HEK293T (cell line): ENCODE results near the gene CD40.

Experiments
- ARNT ChIP-seq: fragments of 450-650 bp; IDR thresholded peaks from 2 replicates; pipeline ENCODE4 v1.6.1; 2017; ENCODE audit warnings: mild to moderate bottlenecking
- BHLHE40 ChIP-seq: fragments of 450-650 bp; IDR thresholded peaks from 2 replicates; pipeline ENCODE4 v1.6.1; 2016; ENCODE audit warnings: mild to moderate bottlenecking, moderate library complexity, borderline replicate concordance
- ELF4 ChIP-seq: fragments of 450-650 bp; IDR thresholded peaks from 2 replicates; pipeline ENCODE4 v1.6.1; 2017; ENCODE audit warnings: antibody characterized with exemption
- FOXA1 ChIP-seq: fragments of 450-650 bp; IDR thresholded peaks from 2 replicates; pipeline ENCODE4 v1.6.1; 2016; ENCODE audit warnings: mild to moderate bottlenecking
- FOXK2 ChIP-seq: fragments of 450-650 bp; IDR thresholded peaks from 2 replicates; pipeline ENCODE4 v1.6.1; 2016; ENCODE audit warnings: mild to moderate bottlenecking
- FOXM1 ChIP-seq: fragments of 450-650 bp; IDR thresholded peaks from 2 replicates; pipeline ENCODE4 v1.6.1; 2017; ENCODE audit warnings: mild to moderate bottlenecking, borderline replicate concordance
- HDGF ChIP-seq: fragments of 450-650 bp; IDR thresholded peaks from 2 replicates; pipeline ENCODE4 v1.6.1; 2017; ENCODE audit warnings: antibody characterized with exemption, borderline replicate concordance
- L3MBTL2 ChIP-seq: fragments of 450-650 bp; conservative IDR thresholded peaks from 2 replicates; pipeline ENCODE4 v1.6.1; 2016; ENCODE audit warnings: mild to moderate bottlenecking
- LEF1 ChIP-seq: fragments of 450-650 bp; IDR thresholded peaks from 2 replicates; pipeline ENCODE4 v1.6.1; 2017; ENCODE audit warnings: mild to moderate bottlenecking, borderline replicate concordance
- NFRKB ChIP-seq: fragments of 450-650 bp; IDR thresholded peaks from 2 replicates; pipeline ENCODE4 v1.6.1; 2016; ENCODE audit warnings: mild to moderate bottlenecking, moderate library complexity
- SP1 ChIP-seq: fragments of 450-650 bp; IDR thresholded peaks from 2 replicates; pipeline ENCODE4 v1.6.1; 2017
- SUZ12 ChIP-seq: fragments of 450-650 bp; IDR thresholded peaks from 2 replicates; pipeline ENCODE4 v1.6.1; 2016; ENCODE audit warnings: mild to moderate bottlenecking
- ZNF384 ChIP-seq: fragments of 450-650 bp; IDR thresholded peaks from 2 replicates; pipeline ENCODE4 v1.6.1; 2016
- TF ChIP-seq, protein P1 (sequence below): fragments of 450-650 bp; IDR thresholded peaks from 2 replicates; pipeline ENCODE4 v1.6.1; 2016

DNA sequence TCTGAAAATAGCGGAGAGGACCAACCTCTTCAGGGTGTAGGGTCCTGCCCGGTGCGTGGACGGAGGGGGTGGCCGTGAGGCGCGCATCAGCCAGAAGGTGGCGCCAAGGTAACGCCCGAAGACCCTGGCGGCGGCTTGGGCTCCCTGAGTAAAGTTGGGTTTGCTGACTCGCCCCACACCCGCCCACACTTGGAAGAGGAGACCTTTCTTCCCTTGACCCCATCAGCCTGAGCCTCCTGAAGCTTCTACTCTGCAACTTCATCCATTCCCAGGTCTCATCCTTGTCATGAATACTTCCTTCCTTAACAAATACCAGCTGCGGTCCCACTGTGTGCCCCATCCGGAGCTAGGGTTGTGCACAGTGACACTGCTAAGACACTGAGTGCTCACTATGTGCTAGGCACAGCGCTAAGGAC lies 14.6 kb downstream of the CD40 start:
- TF ChIP-seq FOXK2, result no peak
- TF ChIP-seq SP1, result no peak
- TF ChIP-seq L3MBTL2, result no peak
- TF ChIP-seq ELF4, result no peak
- no peak for TF ChIP-seq ZNF384
- no peak for TF ChIP-seq FOXA1
- TF ChIP-seq SUZ12, result no peak
- no peak for TF ChIP-seq LEF1
- TF ChIP-seq BHLHE40, result no peak
- TF ChIP-seq ARNT, result no peak
- no peak for TF ChIP-seq FOXM1
- no peak for TF ChIP-seq NFRKB
- TF ChIP-seq HDGF, result no peak
- TF ChIP-seq, protein P1, sequence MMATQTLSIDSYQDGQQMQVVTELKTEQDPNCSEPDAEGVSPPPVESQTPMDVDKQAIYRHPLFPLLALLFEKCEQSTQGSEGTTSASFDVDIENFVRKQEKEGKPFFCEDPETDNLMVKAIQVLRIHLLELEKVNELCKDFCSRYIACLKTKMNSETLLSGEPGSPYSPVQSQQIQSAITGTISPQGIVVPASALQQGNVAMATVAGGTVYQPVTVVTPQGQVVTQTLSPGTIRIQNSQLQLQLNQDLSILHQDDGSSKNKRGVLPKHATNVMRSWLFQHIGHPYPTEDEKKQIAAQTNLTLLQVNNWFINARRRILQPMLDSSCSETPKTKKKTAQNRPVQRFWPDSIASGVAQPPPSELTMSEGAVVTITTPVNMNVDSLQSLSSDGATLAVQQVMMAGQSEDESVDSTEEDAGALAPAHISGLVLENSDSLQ, result no peak
